ENCODE measurements around the gene MYO18B. TPM values are rescaled to one million over a fixed set of nuclear protein-coding genes. Genes with fewer than 3 reads are reported as not detected.

Gene MYO18B
- total RNA-seq, 1 donor, result under 0.01 TPM

DNA sequence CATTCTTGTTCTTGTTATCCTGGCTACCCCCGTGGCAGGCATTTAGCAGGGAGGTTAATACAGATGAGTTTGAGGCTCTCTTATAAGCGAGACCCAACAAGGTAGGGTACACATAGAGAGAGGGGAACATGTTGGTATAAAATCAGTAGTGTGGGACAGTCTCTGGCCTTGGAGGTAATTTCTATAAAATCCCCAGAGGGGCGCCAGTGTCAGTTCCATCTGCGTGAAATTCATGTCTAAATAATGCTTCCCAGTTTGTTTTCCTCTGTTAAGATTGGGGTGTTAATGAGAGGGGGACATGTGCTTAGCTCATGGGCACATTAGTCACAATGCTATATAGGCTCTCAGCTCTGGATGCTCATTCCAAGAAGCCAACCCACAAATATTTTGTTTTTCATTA is 150.7 kb downstream of the MYO18B start:
- DNase-seq (ENCODE audit: low read depth), result no peak
- TF ChIP-seq, protein P1, sequence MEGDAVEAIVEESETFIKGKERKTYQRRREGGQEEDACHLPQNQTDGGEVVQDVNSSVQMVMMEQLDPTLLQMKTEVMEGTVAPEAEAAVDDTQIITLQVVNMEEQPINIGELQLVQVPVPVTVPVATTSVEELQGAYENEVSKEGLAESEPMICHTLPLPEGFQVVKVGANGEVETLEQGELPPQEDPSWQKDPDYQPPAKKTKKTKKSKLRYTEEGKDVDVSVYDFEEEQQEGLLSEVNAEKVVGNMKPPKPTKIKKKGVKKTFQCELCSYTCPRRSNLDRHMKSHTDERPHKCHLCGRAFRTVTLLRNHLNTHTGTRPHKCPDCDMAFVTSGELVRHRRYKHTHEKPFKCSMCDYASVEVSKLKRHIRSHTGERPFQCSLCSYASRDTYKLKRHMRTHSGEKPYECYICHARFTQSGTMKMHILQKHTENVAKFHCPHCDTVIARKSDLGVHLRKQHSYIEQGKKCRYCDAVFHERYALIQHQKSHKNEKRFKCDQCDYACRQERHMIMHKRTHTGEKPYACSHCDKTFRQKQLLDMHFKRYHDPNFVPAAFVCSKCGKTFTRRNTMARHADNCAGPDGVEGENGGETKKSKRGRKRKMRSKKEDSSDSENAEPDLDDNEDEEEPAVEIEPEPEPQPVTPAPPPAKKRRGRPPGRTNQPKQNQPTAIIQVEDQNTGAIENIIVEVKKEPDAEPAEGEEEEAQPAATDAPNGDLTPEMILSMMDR (IDR thresholded peaks at IDR 0.05; ENCODE audit: insufficient read depth, low read depth, low read length), result no peak

DNA sequence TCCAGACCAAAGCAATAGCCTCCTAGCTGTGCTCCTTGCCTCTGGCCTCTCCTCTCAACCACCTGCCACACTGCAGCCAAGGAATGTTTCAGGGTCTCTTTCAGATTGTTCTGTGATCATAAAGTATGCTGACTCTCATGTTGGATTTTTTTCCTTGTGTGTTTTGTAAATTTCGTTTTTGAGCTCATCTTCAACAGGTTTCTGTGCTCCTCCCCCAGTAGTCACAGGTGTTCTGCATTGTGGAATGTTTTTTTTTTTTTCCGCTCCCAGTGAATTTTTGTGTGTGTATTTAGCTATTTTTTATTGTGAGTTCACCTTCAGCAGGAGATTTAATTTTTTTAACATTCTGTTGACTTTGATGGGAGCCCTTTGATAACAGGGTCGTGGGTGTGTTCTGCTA is 153.7 kb downstream of the MYO18B start:
- no peak for DNase-seq (ENCODE audit: low read depth)
- TF ChIP-seq, protein P1 (IDR thresholded peaks at IDR 0.05; ENCODE audit: insufficient read depth, low read depth, low read length), result no peak
- no peak overlapping the region for H3K4me3 ChIP-seq (ENCODE audit: low read depth, low read length)

More for the DNA sequence above, 150.7 kb downstream of the MYO18B start:
- no peak overlapping the region for H3K4me3 ChIP-seq (ENCODE audit: low read depth, low read length)

DNA sequence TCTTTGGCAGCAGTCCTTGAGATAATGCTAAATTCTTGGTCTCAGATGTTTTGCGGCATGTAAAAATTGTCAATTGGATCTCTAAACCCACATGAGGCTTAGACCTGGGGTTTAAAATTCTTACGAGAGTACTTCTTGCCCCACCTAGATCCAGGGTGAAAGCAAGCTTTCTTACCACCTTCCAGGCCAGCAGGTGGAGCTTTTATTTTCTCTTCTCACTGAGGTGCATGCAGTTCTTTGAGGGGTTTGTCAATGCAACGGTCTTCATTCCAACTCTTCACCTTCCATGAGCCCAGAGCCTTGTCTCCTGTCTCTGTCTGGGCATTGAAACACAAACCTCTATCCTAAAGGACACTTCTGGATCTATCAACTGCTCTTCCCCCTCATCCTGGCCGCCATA is 154.1 kb downstream of the MYO18B start:
- no peak for DNase-seq (ENCODE audit: low read depth)
- H3K4me3 ChIP-seq (ENCODE audit: low read depth, low read length), result no peak overlapping the region
- TF ChIP-seq, protein P1 (IDR thresholded peaks at IDR 0.05; ENCODE audit: insufficient read depth, low read depth, low read length), result no peak

DNA sequence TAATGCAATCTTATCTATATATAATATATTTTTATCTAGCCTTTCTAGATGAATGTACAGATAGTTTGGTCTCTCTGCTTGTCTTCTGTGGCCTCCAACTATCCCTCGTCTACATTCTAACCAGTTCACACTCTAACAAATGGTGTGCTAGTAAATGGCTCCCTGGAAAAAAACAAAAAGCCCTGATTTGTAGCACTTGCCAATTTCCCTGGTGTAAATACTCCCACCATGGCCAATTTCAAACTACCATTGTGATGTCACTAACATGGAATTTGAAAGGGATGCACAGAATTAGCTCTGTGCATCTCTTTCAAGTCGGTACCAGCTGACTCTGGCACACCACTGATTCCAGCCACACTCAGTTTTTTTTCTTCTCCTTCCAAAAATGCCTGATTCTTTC is 154.6 kb downstream of the MYO18B start:
- no peak for DNase-seq (ENCODE audit: low read depth)
- TF ChIP-seq, protein P1 (IDR thresholded peaks at IDR 0.05; ENCODE audit: insufficient read depth, low read depth, low read length), result no peak

DNA sequence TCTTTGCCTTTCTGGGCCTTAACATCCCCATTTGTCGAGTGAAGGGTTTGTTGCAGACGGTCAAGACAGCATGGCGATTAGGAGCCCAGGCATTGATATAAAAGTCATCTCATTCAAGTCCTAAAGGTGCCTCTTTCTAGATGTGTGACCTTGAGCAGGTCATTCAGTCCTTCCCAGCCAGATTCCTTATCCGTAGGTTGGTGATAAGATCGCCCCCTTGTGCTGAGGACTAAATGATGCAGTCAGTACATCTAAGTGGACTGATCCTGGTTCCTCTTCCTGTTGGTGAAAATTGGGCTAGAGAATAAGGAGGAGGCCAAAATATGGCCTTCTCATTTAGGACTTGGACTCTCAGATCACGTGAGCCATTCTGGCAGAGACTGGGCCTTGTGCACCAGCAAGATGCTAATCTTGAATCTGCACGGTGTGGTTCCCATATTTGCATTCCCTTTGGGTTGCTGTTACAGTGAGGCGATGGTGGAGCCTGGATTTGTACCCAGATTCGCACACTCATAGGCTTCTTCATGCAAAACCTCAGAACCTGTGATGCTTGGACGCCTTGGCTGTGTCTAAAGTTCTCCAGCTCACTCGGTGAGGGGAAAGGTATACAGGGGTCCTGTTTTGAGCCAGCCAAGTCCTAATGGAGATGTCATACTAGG is 156.8 kb downstream of the MYO18B start:
- TF ChIP-seq, protein P1 (IDR thresholded peaks at IDR 0.05; ENCODE audit: insufficient read depth, low read depth, low read length), result no peak
- no peak overlapping the region for H3K4me3 ChIP-seq (ENCODE audit: low read depth, low read length)
- no peak for DNase-seq (ENCODE audit: low read depth)

More for the DNA sequence above, 154.6 kb downstream of the MYO18B start:
- H3K4me3 ChIP-seq (ENCODE audit: low read depth, low read length), result no peak overlapping the region

DNA sequence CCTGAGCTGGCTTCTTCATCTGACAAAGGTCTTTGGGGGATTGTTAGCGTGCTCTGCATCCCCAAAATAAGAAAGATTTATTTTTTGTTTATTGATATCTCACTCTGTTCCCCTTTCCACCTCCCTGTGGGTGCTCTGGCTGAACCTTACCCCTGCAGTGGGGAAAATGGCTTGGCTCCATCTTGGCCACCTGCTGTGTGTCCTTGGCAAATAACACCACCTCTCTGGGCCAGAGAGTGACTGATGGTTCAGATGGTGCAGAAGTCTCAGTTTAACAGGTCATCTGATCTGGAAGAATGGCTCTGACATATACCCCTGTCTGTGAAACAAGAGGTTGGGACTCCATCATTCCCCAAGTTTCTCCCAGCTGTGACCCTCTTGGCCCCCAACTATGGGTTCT is 157.6 kb downstream of the MYO18B start:
- no peak for DNase-seq (ENCODE audit: low read depth)
- H3K4me3 ChIP-seq (ENCODE audit: low read depth, low read length), result no peak overlapping the region
- TF ChIP-seq, protein P1 (IDR thresholded peaks at IDR 0.05; ENCODE audit: insufficient read depth, low read depth, low read length), result no peak

DNA sequence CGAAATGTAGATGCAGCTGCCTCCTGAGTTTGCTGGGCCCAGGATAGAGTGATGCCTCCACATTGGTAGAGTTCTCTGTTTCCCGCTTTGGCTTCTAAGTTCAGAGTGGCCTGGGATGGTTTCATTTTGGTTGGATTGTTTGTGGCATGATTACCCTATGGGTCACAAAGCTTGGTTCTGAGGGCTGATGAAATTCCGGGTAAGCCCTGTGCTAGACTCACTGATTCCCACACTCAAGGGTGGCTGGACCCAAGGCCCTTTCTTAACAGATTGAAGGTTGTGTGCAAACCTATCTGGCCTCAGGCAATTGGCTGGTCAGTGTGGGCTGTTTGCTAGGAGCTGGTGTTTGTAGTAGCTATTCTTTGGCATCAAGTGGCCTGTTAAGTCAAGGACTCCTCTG is 158.4 kb downstream of the MYO18B start:
- no peak for DNase-seq (ENCODE audit: low read depth)
- H3K4me3 ChIP-seq (ENCODE audit: low read depth, low read length), result no peak overlapping the region
- TF ChIP-seq, protein P1 (IDR thresholded peaks at IDR 0.05; ENCODE audit: insufficient read depth, low read depth, low read length), result no peak
